ENCODE results near the gene MARCO. TPM values are rescaled to one million over a fixed set of nuclear protein-coding genes. Genes with fewer than 3 reads are reported as not detected.

The MARCO gene
- total and polyA plus RNA-seq, 2 donors (not counting 3 experiments of a cell fraction or from before 2014, with no cell fraction given), result not detected

GRCh38 chr2:118909191-118909590 is 32.8 kb upstream of the MARCO start:
- FAIRE-seq, result no peak
- TF ChIP-seq POLR2A (IDR thresholded peaks at IDR 0.05; ENCODE audit: low read depth, low read length) (no peak), FOS (IDR thresholded peaks at IDR 0.05; ENCODE audit: borderline replicate concordance, insufficient read depth, low read length) (no peak), POLR2AphosphoS5 (IDR thresholded peaks at IDR 0.05; ENCODE audit: insufficient read depth, low read depth, low read length) (no peak), MAX (IDR thresholded peaks at IDR 0.05; ENCODE audit: insufficient read depth, insufficient read length) (no peak), GATA2 (IDR thresholded peaks at IDR 0.05; ENCODE audit: insufficient read depth, insufficient read length, low read depth, low read length) (no peak), EZH2 (IDR thresholded peaks at IDR 0.05; ENCODE audit: borderline replicate concordance, low read depth, low read length, severe bottlenecking) (no peak), JUN (IDR thresholded peaks at IDR 0.05; ENCODE audit: borderline replicate concordance, insufficient read depth, insufficient read length, low read depth) (no peak), CTCF (IDR thresholded peaks at IDR 0.05; ENCODE audit: extremely low read depth in 1 of 2, insufficient read depth in 1 of 2, low read depth in 1 of 2, low read length in 2 of 2) (no peak), MYC (IDR thresholded peaks at IDR 0.05; ENCODE audit: low read depth, low read length) (no peak)
- ChIA-PET POLR2A (no interaction called here), CTCF (no interaction called here)
- BruUV-seq (replicated peaks), result no TSS peak
- no peak overlapping the region for H3K4me2 ChIP-seq (ENCODE audit: insufficient read depth, low read length)
- no peak overlapping the region for H3K27ac ChIP-seq (ENCODE audit: insufficient read depth, low read depth, low read length)
- no peak overlapping the region for H2AFZ ChIP-seq (ENCODE audit: low read depth, low read length)
- no peaks in the 10 kb centered on the region for H3K9me3 ChIP-seq (replicated peaks; ENCODE audit: control insufficient read depth, insufficient read depth, low read length)
- dilution Hi-C loops (cut with MboI; ENCODE audit: extremely low pct_ligation_motif_present, low sequenced_read_pairs), result no loop called here
- no peaks in the 10 kb centered on the region for H3K79me2 ChIP-seq (ENCODE audit: control insufficient read depth, insufficient read depth, low read length)
- intact Hi-C loops (cut with micrococcal nuclease), result no loop called here
- no peak overlapping the region for H3K9ac ChIP-seq (replicated peaks; ENCODE audit: extremely low read depth, insufficient read depth, low read length)
- no peaks in the 10 kb centered on the region for H3K9me1 ChIP-seq (replicated peaks; ENCODE audit: control insufficient read depth, extremely low read depth, insufficient read depth, low read length)
- H3K27me3 ChIP-seq (ENCODE audit: control insufficient read depth in 2 of 2, insufficient read depth in 2 of 2, low read length in 2 of 2), result no peaks in the 10 kb centered on the region
- no peaks in the 10 kb centered on the region for H3K4me1 ChIP-seq (ENCODE audit: control insufficient read depth, extremely low read depth, insufficient read depth, low read length)
- H3K36me3 ChIP-seq (ENCODE audit: control insufficient read depth in 2 of 2, extremely low read depth in 1 of 2, insufficient read depth in 2 of 2, low read length in 2 of 2), result no peaks in the 10 kb centered on the region
- H4K20me1 ChIP-seq (replicated peaks; ENCODE audit: control insufficient read depth, extremely low read depth, insufficient read depth, low read length), result no peaks in the 10 kb centered on the region
- no peak for DNase-seq (ENCODE audit: low read depth, low spot score)
- H3K4me3 ChIP-seq (replicated peaks in 1 of 3; ENCODE audit: insufficient read depth in 1 of 3, low read depth in 1 of 3, low read length in 3 of 3), result no peak overlapping the region
